Ascending aorta (tissue), 2 donors: Measurements from ENCODE around the gene PCDHB1. TPM values are rescaled to one million over a fixed set of nuclear protein-coding genes. Genes with fewer than 3 reads are reported as not detected.
A peak's percentile ranks its signal among the peaks of the same experiment; 100 is the strongest.
"Not testable (repeated sequence)": the region's sequence is repeated elsewhere in the genome, so short reads cannot be mapped to it uniquely, and the experiment has no call there.

Experiments
- DNase-seq, 2 donors: peaks; one replicate each; pipeline ENCODE4 v3.0.0-alpha.2; 2019; ENCODE audit warnings: low spot score in 2 of 2
- H3K27ac ChIP-seq, 2 donors: fragments of 200-600 bp; sonication (generic); one replicate each; pipeline ENCODE4 v1.5.1; 2016 to 2017; ENCODE audit warnings: mild to moderate bottlenecking in 1 of 2
- H3K27me3 ChIP-seq: fragments of 200-600 bp; sonication (generic); one replicate; pipeline ENCODE4 v1.5.1; 2017
- H3K36me3 ChIP-seq, 2 donors: fragments of 200-600 bp; sonication (generic); one replicate each; pipeline ENCODE4 v1.5.1; 2016
- H3K4me1 ChIP-seq, 2 donors: fragments of 200-600 bp; sonication (generic); one replicate each; pipeline ENCODE4 v1.5.1; 2016 to 2017; ENCODE audit warnings: mild to moderate bottlenecking in 1 of 2
- H3K4me3 ChIP-seq, 2 donors: fragments of 200-600 bp; sonication (generic); one replicate each; pipeline ENCODE4 v1.5.1; 2016 to 2017; ENCODE audit warnings: mild to moderate bottlenecking in 1 of 2
- H3K9me3 ChIP-seq, 2 donors: fragments of 200-600 bp; sonication (generic); one replicate each; pipeline ENCODE4 v1.5.1; 2016
- intact Hi-C: fragments of 100-400 bp; cut with DNase I; formaldehyde crosslinking; loops from one replicate; pipeline ENCODE4 v1.15.1; 2023
- total RNA-seq: library from RNA; depleted of rRNA; stranded (reverse); fragments of >200 nt; gene quantifications from one replicate; pipeline ENCODE4 v1.1.0, GENCODE V29; 2016
- TF ChIP-seq, protein P1 (sequence below), 3 experiments: fragments of 200-600 bp in 2 of 3; fragments of 450-650 bp in 1 of 3; sonication (generic) in 2 of 3; IDR thresholded peaks; one replicate each; pipeline ENCODE4 v1.5.1; 2016 to 2019; ENCODE audit warnings: antibody characterized with exemption in 3 of 3, mild to moderate bottlenecking in 1 of 3, moderate library complexity in 1 of 3

PCDHB1 gene
- total RNA-seq, 1 donor from 2014 or later: not detected

DNA sequence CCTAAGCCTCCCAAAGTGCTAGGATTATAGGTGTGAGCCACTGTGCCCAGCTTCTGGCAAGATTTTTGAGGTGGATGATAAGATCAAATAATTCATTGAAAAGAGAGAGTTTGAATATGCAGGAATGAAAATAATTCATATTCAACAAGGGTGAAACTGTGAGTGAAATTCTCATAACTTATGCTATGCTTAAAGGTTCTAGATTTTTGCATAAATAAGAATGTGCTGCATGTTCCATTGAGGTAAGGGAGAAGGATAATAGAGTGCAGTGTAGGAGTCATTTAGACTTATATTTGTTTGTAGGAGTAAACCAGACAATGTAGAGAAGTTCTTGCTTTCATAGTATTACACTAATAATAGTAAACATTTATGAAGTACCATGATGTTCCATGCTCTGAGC is 31.1 kb downstream of the PCDHB1 start:
- H3K27me3 ChIP-seq: no peaks in the 10 kb centered on the region
- intact Hi-C loops: no loop called here
- no peak overlapping the region for H3K27ac ChIP-seq
- TF ChIP-seq, protein P1, sequence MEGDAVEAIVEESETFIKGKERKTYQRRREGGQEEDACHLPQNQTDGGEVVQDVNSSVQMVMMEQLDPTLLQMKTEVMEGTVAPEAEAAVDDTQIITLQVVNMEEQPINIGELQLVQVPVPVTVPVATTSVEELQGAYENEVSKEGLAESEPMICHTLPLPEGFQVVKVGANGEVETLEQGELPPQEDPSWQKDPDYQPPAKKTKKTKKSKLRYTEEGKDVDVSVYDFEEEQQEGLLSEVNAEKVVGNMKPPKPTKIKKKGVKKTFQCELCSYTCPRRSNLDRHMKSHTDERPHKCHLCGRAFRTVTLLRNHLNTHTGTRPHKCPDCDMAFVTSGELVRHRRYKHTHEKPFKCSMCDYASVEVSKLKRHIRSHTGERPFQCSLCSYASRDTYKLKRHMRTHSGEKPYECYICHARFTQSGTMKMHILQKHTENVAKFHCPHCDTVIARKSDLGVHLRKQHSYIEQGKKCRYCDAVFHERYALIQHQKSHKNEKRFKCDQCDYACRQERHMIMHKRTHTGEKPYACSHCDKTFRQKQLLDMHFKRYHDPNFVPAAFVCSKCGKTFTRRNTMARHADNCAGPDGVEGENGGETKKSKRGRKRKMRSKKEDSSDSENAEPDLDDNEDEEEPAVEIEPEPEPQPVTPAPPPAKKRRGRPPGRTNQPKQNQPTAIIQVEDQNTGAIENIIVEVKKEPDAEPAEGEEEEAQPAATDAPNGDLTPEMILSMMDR (IDR thresholded peaks at IDR 0.05): no peak
- H3K4me1 ChIP-seq: no peaks in the 10 kb centered on the region
- no peak overlapping the region for H3K4me3 ChIP-seq
- DNase-seq: no peak
- H3K9me3 ChIP-seq: peaks cover 0 to 11% of the 10 kb centered on the region in 2 donors
- no peaks in the 10 kb centered on the region for H3K36me3 ChIP-seq

DNA sequence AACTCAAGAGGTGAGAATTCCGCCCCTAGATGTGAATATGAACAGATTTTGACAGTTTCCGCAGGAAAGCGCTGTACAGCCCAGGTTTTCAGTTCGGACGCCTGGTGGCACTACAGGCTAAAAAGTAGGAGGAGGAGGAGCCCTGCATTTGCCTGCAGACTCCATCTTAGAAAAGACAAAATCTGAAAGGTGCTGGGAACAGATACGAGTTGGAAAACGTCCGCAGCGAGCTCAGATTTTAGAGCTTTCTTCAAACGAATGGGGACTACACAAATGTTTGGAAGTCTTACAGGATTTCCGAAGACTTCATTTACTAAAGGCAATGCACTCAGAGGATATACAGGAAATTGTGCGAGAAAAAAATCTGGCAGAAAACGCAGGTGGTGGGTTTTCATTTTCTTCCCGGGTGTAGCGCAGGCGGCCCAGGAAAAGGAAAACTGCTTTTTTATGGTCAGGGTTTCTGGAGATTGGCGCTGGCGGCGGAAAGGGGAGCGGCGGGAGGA is 33.4 kb downstream of the PCDHB1 start:
- Histone ChIP-seq H3K27me3 (no peaks in the 10 kb centered on the region), H3K27ac (peak overlapping the region in 1 of 2 donors; percentile 31), H3K4me3 (peak overlapping the region; percentile 47 to 54), H3K36me3 (no peaks in the 10 kb centered on the region), H3K4me1 (no peaks in the 10 kb centered on the region), H3K9me3 (peaks cover 0 to 13% of the 10 kb centered on the region in 2 donors)
- DNase-seq: no peak
- TF ChIP-seq, protein P1 (IDR thresholded peaks at IDR 0.05): peak in 2 of 3 experiments; percentile 43 to 50
- intact Hi-C loops: no loop called here

DNA sequence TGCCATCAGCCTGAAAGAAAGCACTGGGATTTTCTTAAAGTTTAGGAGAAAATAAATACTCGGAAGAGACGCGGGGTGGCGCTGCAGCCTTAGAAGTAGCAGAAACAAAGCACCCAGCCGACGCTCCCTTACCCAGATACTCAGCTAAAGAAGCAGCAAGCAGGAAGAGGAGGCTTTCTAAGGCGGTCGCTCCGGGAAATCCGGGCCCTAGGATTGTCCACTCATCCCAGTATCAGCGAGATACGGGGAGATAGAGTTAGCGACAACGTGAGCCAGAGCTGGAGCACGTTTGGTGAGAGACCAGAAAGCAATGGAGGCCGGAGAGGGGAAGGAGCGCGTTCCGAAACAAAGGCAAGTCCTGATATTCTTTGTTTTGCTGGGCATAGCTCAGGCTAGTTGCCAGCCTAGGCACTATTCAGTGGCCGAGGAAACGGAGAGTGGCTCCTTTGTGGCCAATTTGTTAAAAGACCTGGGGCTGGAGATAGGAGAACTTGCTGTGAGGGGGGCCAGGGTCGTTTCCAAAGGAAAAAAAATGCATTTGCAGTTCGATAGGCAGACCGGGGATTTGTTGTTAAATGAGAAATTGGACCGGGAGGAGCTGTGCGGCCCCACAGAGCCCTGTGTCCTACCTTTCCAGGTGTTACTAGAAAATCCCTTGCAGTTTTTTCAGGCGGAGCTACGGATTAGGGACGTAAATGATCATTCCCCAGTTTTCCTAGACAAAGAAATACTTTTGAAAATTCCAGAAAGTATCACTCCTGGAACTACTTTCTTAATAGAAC is 43.5 kb downstream of the PCDHB1 start, which contains the start of gene PCDHB2:
TSS of gene PCDHB2 (plus strand) at position 135 of the 782 bp plus-strand sequence. CDS start at position 311, 176 bp downstream.
- H3K27me3 ChIP-seq: no peaks in the 10 kb centered on the region
- H3K4me3 ChIP-seq: peak within 1 kb of the TSS; percentile 0 to 48
- no peak for DNase-seq
- H3K9me3 ChIP-seq: peaks cover 23 to 67% of the 10 kb centered on the region in 2 donors
- intact Hi-C loops: loop anchor here (5.0 kb wide), 1 partner anchor 468 kb away; no protein-coding TSS in a partner anchor
- no peak within 1 kb of the TSS for H3K27ac ChIP-seq
- H3K4me1 ChIP-seq: no peaks in the 10 kb centered on the region
- TF ChIP-seq, protein P1 (IDR thresholded peaks at IDR 0.05): peak in 1 of 3 experiments; percentile 33
- no peaks in the 10 kb centered on the region for H3K36me3 ChIP-seq

DNA sequence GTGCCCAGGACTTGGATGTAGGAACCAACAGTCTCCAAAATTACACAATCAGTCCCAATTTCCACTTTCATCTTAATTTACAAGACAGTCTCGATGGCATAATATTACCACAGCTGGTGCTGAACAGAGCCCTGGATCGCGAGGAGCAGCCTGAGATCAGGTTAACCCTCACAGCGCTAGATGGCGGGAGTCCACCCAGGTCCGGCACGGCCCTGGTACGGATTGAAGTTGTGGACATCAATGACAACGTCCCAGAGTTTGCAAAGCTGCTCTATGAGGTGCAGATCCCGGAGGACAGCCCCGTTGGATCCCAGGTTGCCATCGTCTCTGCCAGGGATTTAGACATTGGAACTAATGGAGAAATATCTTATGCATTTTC is 44.1 kb downstream of the PCDHB1 start:
- H3K9me3 ChIP-seq: peaks cover 24 to 67% of the 10 kb centered on the region in 2 donors
- H3K27me3 ChIP-seq: no peaks in the 10 kb centered on the region
- intact Hi-C loops: no loop called here
- peak overlapping the region; percentile 0 to 48 for H3K4me3 ChIP-seq
- no peak overlapping the region for H3K27ac ChIP-seq
- no peaks in the 10 kb centered on the region for H3K36me3 ChIP-seq
- TF ChIP-seq, protein P1 (IDR thresholded peaks at IDR 0.05): no peak
- no peaks in the 10 kb centered on the region for H3K4me1 ChIP-seq
- no peak for DNase-seq

DNA sequence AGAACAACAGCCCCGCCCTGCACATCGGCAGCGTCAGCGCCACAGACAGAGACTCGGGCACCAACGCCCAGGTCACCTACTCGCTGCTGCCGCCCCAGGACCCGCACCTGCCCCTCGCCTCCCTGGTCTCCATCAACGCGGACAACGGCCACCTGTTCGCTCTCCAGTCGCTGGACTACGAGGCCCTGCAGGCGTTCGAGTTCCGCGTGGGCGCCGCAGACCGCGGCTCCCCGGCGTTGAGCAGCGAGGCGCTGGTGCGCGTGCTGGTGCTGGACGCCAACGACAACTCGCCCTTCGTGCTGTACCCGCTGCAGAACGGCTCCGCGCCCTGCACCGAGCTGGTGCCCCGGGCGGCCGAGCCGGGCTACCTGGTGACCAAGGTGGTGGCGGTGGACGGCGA is 45.0 kb downstream of the PCDHB1 start:
- H3K4me3 ChIP-seq, H3K36me3 ChIP-seq, DNase-seq, H3K27me3 ChIP-seq, H3K4me1 ChIP-seq, H3K27ac ChIP-seq, intact Hi-C loops: not testable (repeated sequence)
- H3K9me3 ChIP-seq: peaks cover 34 to 71% of the 10 kb centered on the region in 2 donors

DNA sequence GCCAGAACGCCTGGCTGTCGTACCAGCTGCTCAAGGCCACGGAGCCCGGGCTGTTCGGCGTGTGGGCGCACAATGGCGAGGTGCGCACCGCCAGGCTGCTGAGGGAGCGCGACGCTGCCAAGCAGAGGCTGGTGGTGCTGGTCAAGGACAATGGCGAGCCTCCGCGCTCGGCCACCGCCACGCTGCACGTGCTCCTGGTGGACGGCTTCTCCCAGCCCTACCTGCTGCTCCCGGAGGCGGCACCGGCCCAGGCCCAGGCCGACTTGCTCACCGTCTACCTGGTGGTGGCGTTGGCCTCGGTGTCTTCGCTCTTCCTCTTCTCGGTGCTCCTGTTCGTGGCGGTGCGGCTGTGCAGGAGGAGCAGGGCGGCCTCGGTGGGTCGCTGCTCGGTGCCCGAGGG is 45.4 kb downstream of the PCDHB1 start:
- H3K27ac ChIP-seq, H3K4me3 ChIP-seq, H3K36me3 ChIP-seq, H3K27me3 ChIP-seq, intact Hi-C loops, H3K4me1 ChIP-seq, DNase-seq: not testable (repeated sequence)
- peaks cover 34 to 75% of the 10 kb centered on the region in 2 donors for H3K9me3 ChIP-seq
